ELF-1 (cell line): ENCODE measurements around the gene SLC25A30.
"Not testable (repeated sequence)": the region's sequence is repeated elsewhere in the genome, so short reads cannot be mapped to it uniquely, and the experiment has no call there.

Source experiments
- DNase-seq: peaks from one replicate; pipeline ENCODE4 v3.0.0-alpha.2; 2016; ENCODE audit warnings: low read depth, low spot score

SLC25A30 gene

GRCh38 chr13:45432737-45433380, 14.7 kb upstream of the SLC25A30 start:
- no peak for DNase-seq

- DNase-seq, result not testable (repeated sequence)
Measured at GRCh38 chr13:45426056-45426841, 8.1 kb upstream of the SLC25A30 start.

- DNase-seq, result no peak
Measured at GRCh38 chr13:45422731-45423292, 4.6 kb upstream of the SLC25A30 start.

GRCh38 chr13:45419945-45420344, 1.8 kb upstream of the SLC25A30 start:
- DNase-seq, result no peak

- DNase-seq, result not testable (repeated sequence)
Measured at GRCh38 chr13:45419389-45419788, 1.2 kb upstream of the SLC25A30 start.

- no peak for DNase-seq
Measured at GRCh38 chr13:45416516-45417128, 1.6 kb downstream of the SLC25A30 start.

- DNase-seq, result no peak
Measured at GRCh38 chr13:45415112-45415511, 3.1 kb downstream of the SLC25A30 start.

- no peak for DNase-seq
Measured at GRCh38 chr13:45413826-45414307, 4.3 kb downstream of the SLC25A30 start.

- no peak for DNase-seq
Measured at GRCh38 chr13:45412274-45413049, 5.7 kb downstream of the SLC25A30 start.

GRCh38 chr13:45411631-45412030, 6.5 kb downstream of the SLC25A30 start:
- DNase-seq, result no peak

GRCh38 chr13:45411221-45411620, 7.0 kb downstream of the SLC25A30 start:
- DNase-seq, result no peak

- no peak for DNase-seq
Measured at GRCh38 chr13:45410466-45410865, 7.7 kb downstream of the SLC25A30 start.

- DNase-seq, result no peak
Measured at GRCh38 chr13:45410001-45410400, 8.2 kb downstream of the SLC25A30 start.

GRCh38 chr13:45406421-45406820, 11.8 kb downstream of the SLC25A30 start:
- DNase-seq, result no peak

- no peak for DNase-seq
Measured at GRCh38 chr13:45403081-45403480, 15.1 kb downstream of the SLC25A30 start.

- no peak for DNase-seq
Measured at GRCh38 chr13:45402641-45403040, 15.5 kb downstream of the SLC25A30 start.

GRCh38 chr13:45401314-45401713, 16.9 kb downstream of the SLC25A30 start:
- DNase-seq, result no peak

- no peak for DNase-seq
Measured at GRCh38 chr13:45398877-45399276, 19.3 kb downstream of the SLC25A30 start.

GRCh38 chr13:45396533-45397095, 21.6 kb downstream of the SLC25A30 start:
- no peak for DNase-seq

GRCh38 chr13:45393941-45394570, 24.1 kb downstream of the SLC25A30 start:
- peak; percentile 60 for DNase-seq

- no peak for DNase-seq
Measured at GRCh38 chr13:45392811-45393210, 25.4 kb downstream of the SLC25A30 start.
